Activated CD4-positive, alpha-beta memory T cell treated with anti-CD3 and anti-CD28 coated beads, Interleukin-2, amount 10 ng/mL, durations not matched to agents 7 days and 5 days (primary cell): ENCODE data around the gene SSBP1. TPM values are rescaled to one million over a fixed set of nuclear protein-coding genes. Genes with fewer than 3 reads are reported as not detected.
"Not testable (repeated sequence)": the region's sequence is repeated elsewhere in the genome, so short reads cannot be mapped to it uniquely, and the experiment has no call there.

Source experiments
- CTCF ChIA-PET: fragments of 350-600 bp; sonication (Branson Sonifier 250); formaldehyde crosslinking; loops from one replicate; lab custom pipeline; 2021; ENCODE audit warnings: antibody characterized with exemption, inconsistent platforms; lab: Charles Lee
- POLR2A ChIA-PET: fragments of 350-600 bp; sonication (Branson Sonifier 250); formaldehyde crosslinking; loops from one replicate; lab custom pipeline; 2021; ENCODE audit warnings: antibody characterized with exemption; lab: Charles Lee
- DNase-seq: peaks from one replicate; pipeline ENCODE4 v3.0.0-alpha.2; 2020
- H3K27ac Mint-ChIP-seq: one replicate; pipeline ENCODE4 v1.8.0; 2021; ENCODE audit warnings: mild to moderate bottlenecking, mixed read lengths
- H3K27me3 Mint-ChIP-seq: one replicate; pipeline ENCODE4 v1.8.0; 2021; ENCODE audit warnings: mixed read lengths
- H3K36me3 Mint-ChIP-seq: one replicate; pipeline ENCODE4 v1.8.0; 2021; ENCODE audit warnings: low read depth, mixed read lengths
- H3K4me1 Mint-ChIP-seq: one replicate; pipeline ENCODE4 v1.8.0; 2021; ENCODE audit warnings: mixed read lengths
- H3K4me3 Mint-ChIP-seq: one replicate; pipeline ENCODE4 v1.8.0; 2021; ENCODE audit warnings: mild to moderate bottlenecking, mixed read lengths
- H3K9me3 Mint-ChIP-seq: one replicate; pipeline ENCODE4 v1.8.0; 2021; ENCODE audit warnings: mixed read lengths
- total RNA-seq, 2 experiments: library from RNA; stranded (reverse); gene quantifications; one replicate each; pipeline ENCODE4 v1.2.3, GENCODE V29; 2021

Gene SSBP1
- total RNA-seq, 2 experiments from 2014 or later: 124 to 125 TPM

GRCh38 chr7:141739250-141739649, 1.1 kb downstream of the SSBP1 start:
- peaks cover 44% of the 10 kb centered on the region for H3K36me3 Mint-ChIP-seq
- peaks cover 41% of the 10 kb centered on the region for H3K4me1 Mint-ChIP-seq
- no peak overlapping the region for H3K27ac Mint-ChIP-seq
- no peaks in the 10 kb centered on the region for H3K9me3 Mint-ChIP-seq
- no peak for DNase-seq
- CTCF ChIA-PET: interaction anchor here (0.7 to 4.5 kb wide), 10 partner anchors 11 to 189 kb away, joined by 4 to 71 read pairs (median 10); partner anchors contain the start of genes AGK and DENND11
- H3K27me3 Mint-ChIP-seq: no peaks in the 10 kb centered on the region
- H3K4me3 Mint-ChIP-seq: peak overlapping the region; percentile 94
- POLR2A ChIA-PET: interaction anchor here (1.3 to 3.4 kb wide), 11 partner anchors 15 to 725 kb away, joined by 3 to 30 read pairs (median 6); partner anchors contain the start of genes AGK and MRPS33

DNA sequence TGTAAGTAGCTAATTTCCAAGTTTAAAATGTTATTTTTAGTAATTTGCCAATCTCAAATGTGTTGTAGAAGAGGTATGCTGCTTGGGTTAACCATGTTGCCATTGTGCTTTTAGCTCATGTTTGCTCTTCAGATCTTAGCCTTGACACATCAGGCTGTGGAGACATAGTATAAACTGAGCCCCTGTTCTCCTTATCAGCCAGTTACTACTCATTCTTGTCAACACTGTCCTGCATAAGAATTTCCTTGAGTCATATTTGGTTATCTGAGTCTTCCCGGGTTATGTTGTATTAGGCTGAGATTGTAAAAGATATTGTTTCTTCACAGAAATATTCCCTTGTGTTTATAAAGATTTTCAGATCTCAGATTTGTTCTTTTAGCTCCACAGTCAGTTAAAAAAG, 4.1 kb downstream of the SSBP1 start:
- H3K36me3 Mint-ChIP-seq: peaks cover 60% of the 10 kb centered on the region
- ChIA-PET CTCF (interaction anchor here (1.1 to 1.6 kb wide), 2 partner anchors 11 to 44 kb away, joined by 3 to 4 read pairs; no protein-coding TSS in a partner anchor), POLR2A (interaction anchor here (0.7 kb wide), 1 partner anchor 14 kb away, joined by 4 read pairs; no protein-coding TSS in a partner anchor)
- H3K9me3 Mint-ChIP-seq: no peaks in the 10 kb centered on the region
- DNase-seq: no peak
- H3K4me1 Mint-ChIP-seq: peaks cover 36% of the 10 kb centered on the region
- H3K27me3 Mint-ChIP-seq: no peaks in the 10 kb centered on the region
- H3K27ac Mint-ChIP-seq: no peak overlapping the region
- no peak overlapping the region for H3K4me3 Mint-ChIP-seq

- Mint-ChIP-seq H3K27me3 (no peaks in the 10 kb centered on the region), H3K4me3 (no peak overlapping the region), H3K9me3 (no peaks in the 10 kb centered on the region), H3K36me3 (peaks cover 65% of the 10 kb centered on the region), H3K4me1 (peaks cover 26% of the 10 kb centered on the region), H3K27ac (no peak overlapping the region)
- POLR2A ChIA-PET: no interaction called here
- CTCF ChIA-PET: no interaction called here
- no peak for DNase-seq
These were observed 6.0 kb downstream of the SSBP1 start for GRCh38 chr7:141744131-141744530.

GRCh38 chr7:141748396-141748795, 10.2 kb downstream of the SSBP1 start:
- no peaks in the 10 kb centered on the region for H3K27me3 Mint-ChIP-seq
- no peaks in the 10 kb centered on the region for H3K4me1 Mint-ChIP-seq
- H3K36me3 Mint-ChIP-seq: peaks cover 75% of the 10 kb centered on the region
- ChIA-PET POLR2A (interaction anchor here (1.4 kb wide), 1 partner anchor 88 kb away, joined by 3 read pairs; no protein-coding TSS in a partner anchor), CTCF (no interaction called here)
- no peak for DNase-seq
- no peak overlapping the region for H3K27ac Mint-ChIP-seq
- H3K9me3 Mint-ChIP-seq: peaks cover 25% of the 10 kb centered on the region
- no peak overlapping the region for H3K4me3 Mint-ChIP-seq

- DNase-seq, H3K4me1 Mint-ChIP-seq, H3K4me3 Mint-ChIP-seq, CTCF ChIA-PET, H3K27ac Mint-ChIP-seq, POLR2A ChIA-PET, H3K27me3 Mint-ChIP-seq: not testable (repeated sequence)
- peaks cover 25% of the 10 kb centered on the region for H3K9me3 Mint-ChIP-seq
- H3K36me3 Mint-ChIP-seq: peaks cover 70% of the 10 kb centered on the region
These were observed 13.7 kb downstream of the SSBP1 start for GRCh38 chr7:141751904-141752303.

DNA sequence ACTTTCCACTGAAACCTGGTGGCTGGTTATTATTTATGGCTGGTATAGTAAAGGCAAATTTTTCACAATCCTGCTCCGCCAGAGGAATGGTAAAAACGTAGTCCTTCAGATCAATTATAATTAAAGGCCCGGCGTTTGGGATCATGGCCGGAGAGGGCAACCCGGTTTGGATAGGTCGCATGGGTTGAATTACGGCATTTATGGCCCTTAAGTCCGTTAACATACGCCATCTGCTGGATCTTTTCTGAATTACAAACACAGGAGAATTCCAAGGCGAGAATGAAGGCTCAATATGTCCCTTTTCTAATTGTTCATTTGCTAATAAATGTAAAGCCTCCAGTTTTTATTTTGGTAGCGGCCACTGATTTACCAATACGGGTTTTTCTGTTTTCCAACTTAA, 14.5 kb downstream of the SSBP1 start:
- DNase-seq: no peak
- H3K27ac Mint-ChIP-seq: no peak overlapping the region
- CTCF ChIA-PET: no interaction called here

DNA sequence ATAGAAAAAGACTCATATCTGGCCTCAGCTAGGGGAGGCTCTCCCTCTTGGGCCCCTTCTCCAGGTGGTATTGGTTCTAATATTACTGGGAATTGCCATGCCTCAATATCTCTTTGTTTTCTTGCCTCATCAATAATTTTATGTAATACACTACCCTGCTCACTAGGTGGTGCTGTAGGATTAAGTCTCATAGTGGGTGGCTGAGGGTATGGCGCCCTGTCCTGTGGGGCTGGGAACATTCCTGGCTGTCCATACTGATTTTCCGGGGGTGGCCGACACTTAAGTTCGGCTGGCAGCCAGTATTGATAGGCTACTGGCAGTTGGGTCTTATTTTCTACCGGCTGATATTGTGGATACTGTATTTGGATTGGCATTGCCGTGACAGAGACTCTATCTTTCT, 16.8 kb downstream of the SSBP1 start:
- Mint-ChIP-seq H3K27me3 (no peaks in the 10 kb centered on the region), H3K4me3 (no peak overlapping the region), H3K4me1 (no peaks in the 10 kb centered on the region), H3K27ac (no peak overlapping the region), H3K36me3 (peaks cover 71% of the 10 kb centered on the region), H3K9me3 (peaks cover 25% of the 10 kb centered on the region)
- ChIA-PET POLR2A (interaction anchor here (1.5 kb wide), 1 partner anchor 17 kb away, joined by 5 read pairs; the partner anchor contains the start of gene SSBP1), CTCF (interaction anchor here (1.4 to 1.8 kb wide), 2 partner anchors 28 to 31 kb away, joined by 3 to 4 read pairs; no protein-coding TSS in a partner anchor)
- no peak for DNase-seq

More for the DNA sequence above, 14.5 kb downstream of the SSBP1 start:
- no peaks in the 10 kb centered on the region for H3K4me1 Mint-ChIP-seq
- H3K4me3 Mint-ChIP-seq: no peak overlapping the region
- no peaks in the 10 kb centered on the region for H3K27me3 Mint-ChIP-seq
- peaks cover 25% of the 10 kb centered on the region for H3K9me3 Mint-ChIP-seq
- peaks cover 74% of the 10 kb centered on the region for H3K36me3 Mint-ChIP-seq
- POLR2A ChIA-PET: no interaction called here

- Mint-ChIP-seq H3K27ac (no peak within 1 kb of the TSS), H3K27me3 (no peaks in the 10 kb centered on the region), H3K9me3 (no peaks in the 10 kb centered on the region), H3K4me3 (no peak within 1 kb of the TSS), H3K36me3 (peaks cover 35% of the 10 kb centered on the region), H3K4me1 (no peaks in the 10 kb centered on the region)
- ChIA-PET POLR2A (no interaction called here), CTCF (no interaction called here)
- DNase-seq: no peak
These were observed 25.6 kb downstream of the SSBP1 start, which contains the start of gene TAS2R3 for GRCh38 chr7:141763797-141764196. TAS2R3 (plus strand) TSS chr7:141764097; CDS start chr7:141764159, 62 bp downstream.

- H3K27me3 Mint-ChIP-seq, H3K27ac Mint-ChIP-seq, H3K9me3 Mint-ChIP-seq, DNase-seq, H3K4me3 Mint-ChIP-seq, H3K4me1 Mint-ChIP-seq: not testable (repeated sequence)
- peaks cover 18% of the 10 kb centered on the region for H3K36me3 Mint-ChIP-seq
- ChIA-PET POLR2A (interaction anchor here (0.7 kb wide), 1 partner anchor 10 kb away, joined by 3 read pairs; no protein-coding TSS in a partner anchor), CTCF (interaction anchor here (0.7 kb wide), 1 partner anchor 14 kb away, joined by 3 read pairs; no protein-coding TSS in a partner anchor)
These were observed 32.0 kb downstream of the SSBP1 start for GRCh38 chr7:141770083-141770583.

DNA sequence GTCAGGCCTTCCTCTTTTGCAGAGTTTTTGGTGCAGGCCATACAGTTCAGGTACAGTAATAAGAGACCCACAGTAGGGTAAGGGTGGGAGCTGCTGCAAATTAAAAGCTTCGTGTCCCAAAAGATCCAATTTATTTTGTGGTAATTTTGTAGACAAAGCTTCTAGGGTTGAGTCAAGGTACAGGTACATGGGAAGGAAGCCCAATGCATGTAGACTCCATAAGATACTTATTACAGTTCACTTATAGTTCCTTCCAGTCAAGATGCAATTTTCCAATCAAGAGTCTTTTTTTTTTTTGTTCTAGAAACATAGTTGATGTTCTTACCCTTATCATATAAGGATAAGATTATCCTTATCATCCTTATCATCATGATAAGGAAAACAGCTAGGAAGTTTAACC, 38.2 kb downstream of the SSBP1 start, which contains the start of gene TAS2R4:
Gene TAS2R4 (plus strand): TSS at position 301 of the 400 bp plus-strand sequence. CDS start 1,815 bp downstream, outside the sequence.
- Mint-ChIP-seq H3K27ac (no peak within 1 kb of the TSS), H3K4me3 (no peak within 1 kb of the TSS), H3K27me3 (no peaks in the 10 kb centered on the region), H3K4me1 (no peaks in the 10 kb centered on the region), H3K36me3 (peaks cover 37% of the 10 kb centered on the region), H3K9me3 (peaks cover 4% of the 10 kb centered on the region)
- no peak for DNase-seq
- ChIA-PET POLR2A (no interaction called here), CTCF (interaction anchor here (1.4 kb wide), 1 partner anchor 10 kb away, joined by 12 read pairs; no protein-coding TSS in a partner anchor)

- Mint-ChIP-seq H3K9me3 (no peaks in the 10 kb centered on the region), H3K36me3 (no peaks in the 10 kb centered on the region), H3K4me1 (no peaks in the 10 kb centered on the region), H3K27ac (no peak overlapping the region), H3K27me3 (no peaks in the 10 kb centered on the region), H3K4me3 (no peak overlapping the region)
- peak; percentile 31 for DNase-seq
- CTCF ChIA-PET: interaction anchor here (0.6 to 5.0 kb wide), 14 partner anchors 9 to 131 kb away, joined by 3 to 40 read pairs (median 4); partner anchors contain the start of genes SSBP1 and TAS2R4
- POLR2A ChIA-PET: no interaction called here
These were observed 47.8 kb downstream of the SSBP1 start for GRCh38 chr7:141785706-141786552.

- no peak for DNase-seq
- ChIA-PET CTCF (interaction anchor here (0.9 to 1.2 kb wide), 2 partner anchors 16 to 134 kb away, joined by 3 to 4 read pairs; no protein-coding TSS in a partner anchor), POLR2A (no interaction called here)
- H3K4me1 Mint-ChIP-seq: no peaks in the 10 kb centered on the region
- H3K4me3 Mint-ChIP-seq: no peak overlapping the region
- H3K9me3 Mint-ChIP-seq: no peaks in the 10 kb centered on the region
- no peaks in the 10 kb centered on the region for H3K27me3 Mint-ChIP-seq
- H3K36me3 Mint-ChIP-seq: no peaks in the 10 kb centered on the region
- no peak overlapping the region for H3K27ac Mint-ChIP-seq
These were observed 50.1 kb downstream of the SSBP1 start for GRCh38 chr7:141788296-141788695.
